ENCODE results near the gene HSP90B1.

DNA sequence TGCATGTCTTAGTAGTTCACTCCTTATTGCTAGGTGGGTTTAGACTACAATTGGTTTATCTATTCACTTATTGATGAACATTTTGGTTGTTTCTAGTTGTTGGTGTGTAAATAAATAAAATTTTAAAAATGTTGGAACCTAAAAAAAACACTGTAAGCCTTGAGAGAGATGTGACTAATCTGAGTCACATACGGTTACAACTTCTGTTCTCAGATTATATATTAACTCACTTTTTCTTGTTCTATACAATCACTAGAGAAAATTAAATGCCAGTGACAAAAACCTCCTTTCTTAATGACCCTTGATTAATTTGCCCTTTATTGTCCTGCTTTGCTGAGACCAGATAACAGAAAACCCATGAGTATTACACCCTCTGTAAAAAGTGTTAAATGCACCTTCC lies 28.4 kb downstream of the HSP90B1 start:
- TF ChIP-seq SREBF2 (CRISPR knock-in tag; IDR thresholded peaks at IDR 0.05) (no peak), MYBL2 (IDR thresholded peaks at IDR 0.05; ENCODE audit: low read depth) (no peak), MYBL2 (CRISPR knock-in tag; IDR thresholded peaks at IDR 0.05; ENCODE audit: borderline replicate concordance) (no peak), ZC3H11A (IDR thresholded peaks at IDR 0.05; ENCODE audit: low read depth, low read length) (no peak), TBP (optimal IDR thresholded peaks at IDR 0.05; ENCODE audit: low read depth, low read length) (no peak), ZBTB1 (CRISPR knock-in tag; IDR thresholded peaks at IDR 0.05; ENCODE audit: borderline replicate concordance, low read depth) (no peak), MTA2 (IDR thresholded peaks at IDR 0.05; ENCODE audit: low read depth) (no peak), ZNF175 (CRISPR knock-in tag; IDR thresholded peaks at IDR 0.05; ENCODE audit: low read depth) (no peak), ZNF24 (IDR thresholded peaks at IDR 0.05) (no peak), EZH2 (IDR thresholded peaks at IDR 0.05; ENCODE audit: borderline replicate concordance, low read depth, low read length) (no peak), POLR2AphosphoS5 (IDR thresholded peaks at IDR 0.05; ENCODE audit: control insufficient read depth, insufficient read depth, low read depth, low read length) (no peak)

Data from K562 (cell line).